Ishikawa (cell line): Measurements from ENCODE around the gene NRXN3.

Experiments used
- CEBPB ChIP-seq: IDR thresholded peaks from 2 replicates; pipeline ENCODE4 v1.6.1; 2012
- CREB1 ChIP-seq: IDR thresholded peaks from 2 replicates; pipeline ENCODE4 v1.6.1; 2012; ENCODE audit warnings: low read depth
- EGR1 ChIP-seq: IDR thresholded peaks from 2 replicates; pipeline ENCODE4 v1.6.1; 2012
- EP300 ChIP-seq: IDR thresholded peaks from 2 replicates; pipeline ENCODE4 v1.6.1; 2012; ENCODE audit warnings: borderline replicate concordance
- FOXM1 ChIP-seq: IDR thresholded peaks from 2 replicates; pipeline ENCODE4 v1.6.1; 2012; ENCODE audit warnings: low read depth, borderline replicate concordance
- MAX ChIP-seq: IDR thresholded peaks from 2 replicates; pipeline ENCODE4 v1.6.1; 2012
- NFIC ChIP-seq: IDR thresholded peaks from 2 replicates; pipeline ENCODE4 v1.6.1; 2012
- RAD21 ChIP-seq: IDR thresholded peaks from 2 replicates; pipeline ENCODE4 v1.6.1; 2012; ENCODE audit warnings: low read depth
- REST ChIP-seq: IDR thresholded peaks from 2 replicates; pipeline ENCODE4 v1.6.1; 2012; ENCODE audit warnings: low read depth, mild to moderate bottlenecking
- TCF12 ChIP-seq: IDR thresholded peaks from 2 replicates; pipeline ENCODE4 v1.6.1; 2012; ENCODE audit warnings: low read depth
- TEAD4 ChIP-seq: IDR thresholded peaks from 2 replicates; pipeline ENCODE4 v1.6.1; 2012
- USF1 ChIP-seq: IDR thresholded peaks from 2 replicates; pipeline ENCODE4 v1.6.1; 2012
- YY1 ChIP-seq: IDR thresholded peaks from 2 replicates; pipeline ENCODE4 v1.6.1; 2012; ENCODE audit warnings: low read depth
- ZBTB7A ChIP-seq: IDR thresholded peaks from 2 replicates; pipeline ENCODE4 v1.6.1; 2012; ENCODE audit warnings: low read depth

The NRXN3 gene

GRCh38 chr14:78443834-78444233 lies 273.7 kb downstream of the NRXN3 start:
- no peak for TF ChIP-seq MAX
- TF ChIP-seq EP300, result no peak
- no peak for TF ChIP-seq ZBTB7A
- no peak for TF ChIP-seq RAD21
- no peak for TF ChIP-seq TEAD4
- no peak for TF ChIP-seq NFIC
- TF ChIP-seq FOXM1, result no peak
- TF ChIP-seq USF1, result no peak
- TF ChIP-seq CREB1, result no peak

- no peak for TF ChIP-seq REST
- TF ChIP-seq MAX, result no peak
- TF ChIP-seq NFIC, result no peak
- TF ChIP-seq ZBTB7A, result no peak
- no peak for TF ChIP-seq CEBPB
- TF ChIP-seq FOXM1, result no peak
Measured at GRCh38 chr14:78445275-78445674, 275.1 kb downstream of the NRXN3 start.

GRCh38 chr14:78446807-78447206 lies 276.6 kb downstream of the NRXN3 start:
- TF ChIP-seq YY1 (0 out of 2 replicates have a peak, but pooled peaks have one; percentile 21), REST (peak; percentile 86), FOXM1 (no peak)

- TF ChIP-seq YY1 (no peak), RAD21 (peak; percentile 60)
Measured at GRCh38 chr14:78448164-78449094, 278.3 kb downstream of the NRXN3 start.

- no peak for TF ChIP-seq EP300
- TF ChIP-seq YY1, result no peak
- TF ChIP-seq CREB1, result no peak
- TF ChIP-seq CEBPB, result no peak
- TF ChIP-seq USF1, result no peak
- TF ChIP-seq EGR1, result no peak
- TF ChIP-seq TCF12, result no peak
Measured at GRCh38 chr14:78450669-78451318, 280.6 kb downstream of the NRXN3 start.

GRCh38 chr14:78451319-78451695 lies 281.1 kb downstream of the NRXN3 start:
- TF ChIP-seq MAX, result no peak
